IMR-90 (cell line): ENCODE measurements around the gene DPF1. TPM values are rescaled to one million over a fixed set of nuclear protein-coding genes. Genes with fewer than 3 reads are reported as not detected.

Experiments
- ATAC-seq: fragments of 200-7000 bp; cut with Tn5 transposase; 2 replicates; pipeline ENCODE4 v1.9.1; 2020; ENCODE audit warnings: low read depth, mild to moderate bottlenecking, moderate library complexity
- BruUV-seq: library from RNA; stranded (reverse); fragments of 400-500 nt; replicated peaks from 2 replicates; lab custom pipeline; 2021; lab: Mats Ljungman, UMichigan
- CTCF ChIA-PET: fragments of 300-600 bp; formaldehyde crosslinking; extraction: SDS; loops from one replicate; lab custom pipeline; 2021; ENCODE audit warnings: antibody characterized with exemption; lab: Yijun Ruan, JAX
- POLR2A ChIA-PET: fragments of 300-600 bp; sonication (Branson Sonifier 250); formaldehyde crosslinking; loops from one replicate; lab custom pipeline; 2022; ENCODE audit warnings: antibody characterized with exemption; ENCODE audit not compliant: unreplicated experiment; lab: Charles Lee
- DNase-seq: peaks from one replicate; pipeline ENCODE4 v3.0.0; 2013
- H2AFZ ChIP-seq: replicated peaks from 2 replicates; pipeline ENCODE3; 2013; ENCODE audit warnings: low read length, mild to moderate bottlenecking; ENCODE audit not compliant: poor library complexity
- H2AK5ac ChIP-seq: 2 replicates; pipeline ENCODE4 v1.6.1; 2013; ENCODE audit warnings: low read depth, low read length, inconsistent platforms
- H2AK9ac ChIP-seq: replicated peaks from 2 replicates; pipeline ENCODE3; 2013; ENCODE audit warnings: mild to moderate bottlenecking, low read depth, low read length, moderate library complexity; ENCODE audit not compliant: poor library complexity
- H2BK120ac ChIP-seq: 2 replicates; pipeline ENCODE4 v1.6.1; 2013; ENCODE audit warnings: low read depth, low read length, inconsistent platforms
- H2BK15ac ChIP-seq: 3 replicates; pipeline ENCODE4 v1.6.1; 2013; ENCODE audit warnings: low read depth, low read length, inconsistent platforms
- H2BK20ac ChIP-seq: 2 replicates; pipeline ENCODE4 v1.6.1; 2013; ENCODE audit warnings: low read depth, mild to moderate bottlenecking, inconsistent platforms, low read length, moderate library complexity
- H2BK5ac ChIP-seq: 2 replicates; pipeline ENCODE4 v1.6.1; 2013; ENCODE audit warnings: mild to moderate bottlenecking, low read depth, low read length, inconsistent platforms; ENCODE audit not compliant: poor library complexity, severe bottlenecking
- H3K14ac ChIP-seq: replicated peaks from 2 replicates; pipeline ENCODE4 v1.6.1; 2013; ENCODE audit warnings: low read depth, low read length, inconsistent platforms
- H3K18ac ChIP-seq: 2 replicates; pipeline ENCODE4 v1.6.1; 2013; ENCODE audit warnings: low read depth, low read length, control low read depth
- H3K23ac ChIP-seq: 2 replicates; pipeline ENCODE4 v1.6.1; 2013; ENCODE audit warnings: low read depth, low read length, inconsistent platforms
- H3K27ac ChIP-seq: 2 replicates; pipeline ENCODE4 v1.5.1; 2013; ENCODE audit warnings: mild to moderate bottlenecking, control low read depth, low read length; ENCODE audit not compliant: insufficient read depth
- H3K27me3 ChIP-seq: 2 replicates; pipeline ENCODE4 v1.6.1; 2013; ENCODE audit warnings: low read length; ENCODE audit not compliant: control insufficient read depth, insufficient read depth
- H3K36me3 ChIP-seq: 2 replicates; pipeline ENCODE4 v1.6.1; 2013; ENCODE audit warnings: low read length, mixed read lengths; ENCODE audit not compliant: control insufficient read depth, insufficient read depth
- H3K4ac ChIP-seq: 2 replicates; pipeline ENCODE4 v1.6.1; 2013; ENCODE audit warnings: low read depth, low read length, inconsistent platforms
- H3K4me1 ChIP-seq: 2 replicates; pipeline ENCODE4 v1.6.1; 2013; ENCODE audit warnings: low read length, mixed read lengths; ENCODE audit not compliant: control insufficient read depth, insufficient read depth
- H3K4me2 ChIP-seq: 2 replicates; pipeline ENCODE4 v1.6.1; 2013; ENCODE audit warnings: low read depth, mild to moderate bottlenecking, control low read depth, low read length, moderate library complexity
- H3K4me3 ChIP-seq: 2 replicates; pipeline ENCODE4 v1.5.1; 2013; ENCODE audit warnings: low read depth, mild to moderate bottlenecking, control low read depth, low read length, moderate library complexity; ENCODE audit not compliant: insufficient read depth
- H3K56ac ChIP-seq: 2 replicates; pipeline ENCODE4 v1.6.1; 2013; ENCODE audit warnings: low read length, inconsistent platforms; ENCODE audit not compliant: insufficient read depth; ENCODE audit errors: extremely low read depth
- H3K79me1 ChIP-seq, 2 experiments: 2 replicates each; pipeline ENCODE4 v1.6.1; 2013; ENCODE audit warnings: low read length in 2 of 2, inconsistent platforms in 1 of 2, low read depth in 1 of 2
- H3K9ac ChIP-seq: 2 replicates; pipeline ENCODE4 v1.6.1; 2013; ENCODE audit warnings: low read depth, low read length, control low read depth
- H3K9me1 ChIP-seq: 2 replicates; pipeline ENCODE4 v1.6.1; 2013; ENCODE audit warnings: low read length, inconsistent platforms; ENCODE audit not compliant: insufficient read depth
- H3K9me3 ChIP-seq: 2 replicates; pipeline ENCODE4 v1.6.1; 2013; ENCODE audit warnings: low read length; ENCODE audit not compliant: control insufficient read depth, insufficient read depth
- H4K20me1 ChIP-seq: 2 replicates; pipeline ENCODE4 v1.6.1; 2013; ENCODE audit warnings: low read length, inconsistent platforms; ENCODE audit not compliant: insufficient read depth
- H4K5ac ChIP-seq: 2 replicates; pipeline ENCODE4 v1.6.1; 2013; ENCODE audit warnings: mild to moderate bottlenecking, low read depth, low read length, control low read depth
- H4K8ac ChIP-seq, 2 experiments: 2 replicates each; pipeline ENCODE4 v1.6.1; 2013; ENCODE audit warnings: low read depth in 2 of 2, low read length in 2 of 2, control low read depth in 1 of 2, inconsistent platforms in 1 of 2
- H4K91ac ChIP-seq: 2 replicates; pipeline ENCODE4 v1.6.1; 2013; ENCODE audit warnings: low read depth, low read length, inconsistent platforms; ENCODE audit not compliant: insufficient read depth
- CEBPB ChIP-seq: IDR thresholded peaks from 2 replicates; pipeline ENCODE4 v1.6.1; 2012; ENCODE audit warnings: low read depth, low read length, improper control_type of control experiment
- CHD1 ChIP-seq: IDR thresholded peaks from 2 replicates; pipeline ENCODE4 v1.6.1; 2012; ENCODE audit warnings: low read depth, low read length, improper control_type of control experiment
- RCOR1 ChIP-seq: IDR thresholded peaks from 2 replicates; pipeline ENCODE4 v1.6.1; 2012; ENCODE audit warnings: mild to moderate bottlenecking, low read length, improper control_type of control experiment; ENCODE audit not compliant: insufficient replicate concordance
- RFX5 ChIP-seq: IDR thresholded peaks from 2 replicates; pipeline ENCODE4 v1.8.0; 2012; ENCODE audit warnings: low read depth, mild to moderate bottlenecking, low read length, moderate library complexity
- WGBS, 2 experiments: methylation state at CpG; one replicate each; pipeline versions ENCODE4 v1.1.5 to v1.1.7; 2013; ENCODE audit warnings: missing lambda C conversion rate in 2 of 2; ENCODE audit not compliant: insufficient read length in 1 of 2; ENCODE audit errors: extremely low coverage in 2 of 2; 5-methylcytosine and 5-hydroxymethylcytosine counted together
- dilution Hi-C: fragments of 300-500 bp; cut with HindIII; formaldehyde crosslinking; loops from one replicate; pipeline ENCODE4 v1.14.3; 2018; ENCODE audit warnings: low sequenced_read_pairs; ENCODE audit not compliant: unreplicated experiment
- in situ Hi-C: fragments of 300-500 bp; cut with MboI; formaldehyde crosslinking; loops from 3 replicates; pipeline ENCODE4 v1.14.3; 2019; ENCODE audit warnings: low sequenced_read_pairs, inconsistent platforms, mixed read lengths
- intact Hi-C: fragments of 100-400 bp; cut with micrococcal nuclease; formaldehyde crosslinking; loops from 2 replicates; pipeline ENCODE4 v1.10.0; 2022
- polyA plus RNA-seq, 3 experiments: library from polyadenylated mRNA; depleted of rRNA; stranded (reverse); fragments of >200 nt; gene quantifications; 2 replicates each; pipeline ENCODE4 v1.2.3, GENCODE V29; 2012; ENCODE audit warnings: low replicate concordance in 1 of 3
- total RNA-seq: library from RNA; depleted of rRNA; stranded (reverse); fragments of >200 nt; gene quantifications from 2 replicates; pipeline ENCODE4 v1.2.3, GENCODE V29; 2012

The DPF1 gene
- total and polyA plus RNA-seq, 2 of the 4 experiments (the other 2 are of a cell fraction): 3.2 to 5.5 TPM

DNA sequence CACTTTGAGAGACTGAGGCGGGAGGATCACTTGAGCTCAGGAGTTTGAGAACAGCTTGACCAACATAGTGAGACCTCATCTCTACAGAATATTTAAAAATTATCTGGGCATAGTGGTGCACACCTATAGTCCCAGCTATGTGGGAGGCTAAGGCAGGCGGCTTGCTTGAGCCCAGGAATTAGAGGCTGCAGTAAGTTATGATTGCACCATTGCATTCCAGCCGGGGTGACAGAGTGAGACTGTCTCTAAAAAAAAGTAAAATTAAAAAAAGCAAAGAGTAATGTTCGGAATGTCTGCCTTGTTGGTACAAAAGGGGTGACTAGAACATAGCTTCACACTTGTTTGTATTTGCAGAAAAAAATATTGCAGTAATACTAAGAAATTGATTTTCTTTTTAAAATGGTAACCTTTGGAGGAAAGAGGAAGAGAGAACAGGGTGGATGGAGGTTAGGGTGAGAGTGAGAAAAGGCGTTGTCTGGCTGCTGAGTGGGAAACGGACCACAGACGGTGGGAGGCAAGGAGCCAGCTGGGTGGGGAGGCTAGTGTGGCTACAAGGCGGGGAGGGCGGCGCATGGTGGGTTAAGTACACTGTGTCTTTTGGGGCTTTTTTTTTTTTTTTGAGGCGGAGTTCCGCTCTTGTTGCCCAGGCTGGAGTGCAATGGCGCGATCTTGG lies 21.9 kb upstream of the DPF1 start:
- H4K5ac ChIP-seq: peak overlapping the region; percentile 82; the same call in 1 of the 2 replicates
- peak overlapping the region; percentile 7; the same call in 1 of the 2 replicates for H4K91ac ChIP-seq
- peak overlapping the region; percentile 89 for H3K18ac ChIP-seq
- TF ChIP-seq CEBPB (peak; percentile 79), RFX5 (no peak), CHD1 (no peak), RCOR1 (no peak)
- no peaks in the 10 kb centered on the region for H3K79me1 ChIP-seq
- H3K36me3 ChIP-seq: no peaks in the 10 kb centered on the region
- intact Hi-C loops: no loop called here
- DNase-seq (peak; percentile 27), ATAC-seq (peak; percentile 75)
- peak overlapping the region; percentile 73 for H2BK5ac ChIP-seq
- H2AK5ac ChIP-seq: peak overlapping the region; percentile 82; the same call in 1 of the 2 replicates
- H3K4ac ChIP-seq: peak overlapping the region; percentile 17; the same call in 1 of the 2 replicates
- peak overlapping the region in 1 of 2 experiments; percentile 39; a peak in 1 of 4 replicates for H4K8ac ChIP-seq
- in situ Hi-C loops: loop anchor here (25.0 kb wide), 1 partner anchor 391 kb away; the partner anchor contains the start of gene ACTN4
- H3K23ac ChIP-seq: no peak overlapping the region
- no peak overlapping the region for H3K56ac ChIP-seq
- H2AFZ ChIP-seq: peak overlapping the region; percentile 16
- H3K4me1 ChIP-seq: peaks cover 7% of the 10 kb centered on the region
- peak overlapping the region; percentile 60; the same call in 1 of the 2 replicates for H3K9ac ChIP-seq
- no TSS peak for BruUV-seq
- no peak overlapping the region for H2BK15ac ChIP-seq
- H2AK9ac ChIP-seq: no peak overlapping the region
- no peaks in the 10 kb centered on the region for H3K9me1 ChIP-seq
- H2BK120ac ChIP-seq: peak overlapping the region; percentile 29
- H3K27ac ChIP-seq: peak overlapping the region; percentile 83
- peak overlapping the region; percentile 53; the same call in 1 of the 2 replicates for H3K4me2 ChIP-seq
- no peak overlapping the region for H3K4me3 ChIP-seq
- 80% methylated on average over 3 of the region's 14 CpGs; no CpG with 5 or more reads in 1 of the 2 experiments for WGBS, 2 experiments
- H3K14ac ChIP-seq: no peak overlapping the region
- no peaks in the 10 kb centered on the region for H3K27me3 ChIP-seq
- ChIA-PET CTCF (interaction anchor here (1.3 kb wide), 1 partner anchor 74 kb away, joined by 4 read pairs; the partner anchor contains the start of gene KCNK6), POLR2A (no interaction called here)
- H4K20me1 ChIP-seq: no peaks in the 10 kb centered on the region
- no peaks in the 10 kb centered on the region for H3K9me3 ChIP-seq
- no peak overlapping the region; the same call in 1 of the 2 replicates for H2BK20ac ChIP-seq
- dilution Hi-C loops: no loop called here
